Calu3 (cell line): ENCODE data around the gene TRMT5. TPM values are rescaled to one million over a fixed set of nuclear protein-coding genes. Genes with fewer than 3 reads are reported as not detected.

Experiments
- BruUV-seq: library from RNA; stranded (reverse); fragments of 400-500 nt; replicated peaks from 2 replicates; lab custom pipeline; 2021; lab: Mats Ljungman, UMichigan
- CTCF ChIA-PET: fragments of 300-600 bp; sonication (Branson Sonifier 250); formaldehyde crosslinking; loops from one replicate; lab custom pipeline; 2022; ENCODE audit warnings: antibody characterized with exemption; lab: Charles Lee
- DNase-seq: peaks from one replicate; pipeline ENCODE4 v3.0.0; 2022
- H3K27ac Mint-ChIP-seq: one replicate; pipeline ENCODE4 v1.8.0; 2022; ENCODE audit warnings: mixed read lengths; ENCODE audit not compliant: unreplicated experiment
- H3K27me3 Mint-ChIP-seq: one replicate; pipeline ENCODE4 v1.8.0; 2022; ENCODE audit warnings: mixed read lengths; ENCODE audit not compliant: unreplicated experiment
- H3K36me3 Mint-ChIP-seq: one replicate; pipeline ENCODE4 v1.8.0; 2022; ENCODE audit warnings: mild to moderate bottlenecking, moderate library complexity, mixed read lengths; ENCODE audit not compliant: insufficient read depth, unreplicated experiment
- H3K4me1 Mint-ChIP-seq: one replicate; pipeline ENCODE4 v1.8.0; 2022; ENCODE audit warnings: mild to moderate bottlenecking, low read depth, mixed read lengths; ENCODE audit not compliant: unreplicated experiment
- H3K4me3 Mint-ChIP-seq: one replicate; pipeline ENCODE4 v1.8.0; 2022; ENCODE audit warnings: mild to moderate bottlenecking, low read depth, moderate library complexity, mixed read lengths; ENCODE audit not compliant: unreplicated experiment
- H3K9me3 Mint-ChIP-seq: one replicate; pipeline ENCODE4 v1.8.0; 2022; ENCODE audit warnings: low read depth, mixed read lengths; ENCODE audit not compliant: unreplicated experiment
- CTCF ChIP-seq: fragments of 200-600 bp; IDR thresholded peaks from one replicate; pipeline ENCODE4 v1.8.0; 2022; ENCODE audit warnings: antibody characterized with exemption; ENCODE audit not compliant: unreplicated experiment
- intact Hi-C: fragments of 100-400 bp; cut with micrococcal nuclease; formaldehyde crosslinking; loops from one replicate; pipeline ENCODE4 v1.10.0; 2022; ENCODE audit not compliant: unreplicated experiment
- total RNA-seq: library from RNA; stranded (reverse); gene quantifications from 2 replicates; pipeline ENCODE4 v1.2.3, GENCODE V29; 2022

TRMT5 gene
- total RNA-seq, 1 experiment from 2014 or later, result 22.8 TPM

GRCh38 chr14:61019537-61019936, 38.7 kb upstream of the TRMT5 start:
- DNase-seq, result no peak
- Mint-ChIP-seq H3K4me1 (no peaks in the 10 kb centered on the region), H3K4me3 (no peak overlapping the region), H3K9me3 (no peaks in the 10 kb centered on the region), H3K27me3 (no peaks in the 10 kb centered on the region), H3K36me3 (no peaks in the 10 kb centered on the region), H3K27ac (no peak overlapping the region)
- CTCF ChIA-PET, result interaction anchor here (0.7 kb wide), 1 partner anchor 15 kb away, joined by 3 read pairs; no protein-coding TSS in a partner anchor
- intact Hi-C loops, result no loop called here
- BruUV-seq, result no TSS peak
- no peak for TF ChIP-seq CTCF

- CTCF ChIA-PET, result no interaction called here
- no TSS peak for BruUV-seq
- no peak for DNase-seq
- H3K9me3 Mint-ChIP-seq, result no peaks in the 10 kb centered on the region
- intact Hi-C loops, result no loop called here
- no peak overlapping the region for H3K4me3 Mint-ChIP-seq
- no peak overlapping the region for H3K27ac Mint-ChIP-seq
- H3K4me1 Mint-ChIP-seq, result no peaks in the 10 kb centered on the region
- no peak for TF ChIP-seq CTCF
- H3K27me3 Mint-ChIP-seq, result no peaks in the 10 kb centered on the region
- H3K36me3 Mint-ChIP-seq, result no peaks in the 10 kb centered on the region
Observed at GRCh38 chr14:61003571-61003970, 22.7 kb upstream of the TRMT5 start.

- Mint-ChIP-seq H3K36me3 (no peaks in the 10 kb centered on the region), H3K4me3 (no peak overlapping the region), H3K4me1 (no peaks in the 10 kb centered on the region), H3K27ac (no peak overlapping the region), H3K9me3 (no peaks in the 10 kb centered on the region), H3K27me3 (no peaks in the 10 kb centered on the region)
- BruUV-seq, result no TSS peak
- TF ChIP-seq CTCF, result no peak
- intact Hi-C loops, result no loop called here
- CTCF ChIA-PET, result no interaction called here
- DNase-seq, result no peak
Observed at GRCh38 chr14:60999536-60999935, 18.7 kb upstream of the TRMT5 start.

GRCh38 chr14:60998617-60999016, 17.7 kb upstream of the TRMT5 start:
- no peaks in the 10 kb centered on the region for H3K9me3 Mint-ChIP-seq
- no peak overlapping the region for H3K27ac Mint-ChIP-seq
- intact Hi-C loops, result no loop called here
- DNase-seq, result no peak
- CTCF ChIA-PET, result no interaction called here
- no peak overlapping the region for H3K4me3 Mint-ChIP-seq
- H3K27me3 Mint-ChIP-seq, result no peaks in the 10 kb centered on the region
- no peaks in the 10 kb centered on the region for H3K4me1 Mint-ChIP-seq
- no peaks in the 10 kb centered on the region for H3K36me3 Mint-ChIP-seq
- no peak for TF ChIP-seq CTCF
- BruUV-seq, result no TSS peak
